Stimulated activated CD8-positive, alpha-beta memory T cell treated with anti-CD3 and anti-CD28 coated beads, Interleukin-7, amount 100 ng/mL, for 24 hours (primary cell): ENCODE results near the gene GPR108.
"Not testable (repeated sequence)": the region's sequence is repeated elsewhere in the genome, so short reads cannot be mapped to it uniquely, and the experiment has no call there.

Experiments used
- DNase-seq: peaks from one replicate; pipeline ENCODE4 v3.0.0-alpha.2; 2020; ENCODE audit warnings: low read depth

GPR108 gene

DNA sequence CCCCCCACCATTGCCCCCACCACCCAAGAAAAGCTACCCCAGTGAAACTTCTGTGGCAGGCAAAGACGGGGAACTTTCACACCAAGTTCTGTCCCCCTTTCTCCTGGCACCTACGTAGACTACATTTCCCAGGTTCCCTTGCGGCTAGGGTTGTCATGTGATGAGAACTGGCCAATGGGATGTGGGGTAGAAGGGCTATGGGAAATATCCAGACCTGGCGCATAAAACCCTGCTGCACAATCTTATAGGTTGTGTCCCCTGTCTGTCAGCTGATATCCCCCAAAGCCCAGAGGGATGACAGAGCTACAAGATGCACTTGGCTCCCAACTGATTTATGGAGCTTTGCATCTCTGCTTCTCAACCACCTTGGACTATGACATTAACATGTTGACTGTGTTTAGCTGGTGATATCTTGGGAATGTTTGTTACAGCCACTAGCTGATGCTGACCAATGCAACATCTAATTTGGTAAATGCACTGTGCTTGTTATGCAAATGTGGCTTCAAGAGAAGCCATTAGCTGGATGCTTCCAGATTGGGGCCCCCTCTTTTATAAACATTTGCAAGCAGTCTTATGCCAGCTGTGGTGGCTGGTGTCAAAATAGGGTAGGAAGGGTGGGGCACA is 23.8 kb upstream of the GPR108 start:
- no peak for DNase-seq

GRCh38 chr19:6760606-6761005 is 23.2 kb upstream of the GPR108 start:
- DNase-seq, result no peak

GRCh38 chr19:6754653-6755463 is 17.5 kb upstream of the GPR108 start:
- DNase-seq, result no peak

GRCh38 chr19:6754136-6754535 is 16.8 kb upstream of the GPR108 start:
- DNase-seq, result no peak

DNA sequence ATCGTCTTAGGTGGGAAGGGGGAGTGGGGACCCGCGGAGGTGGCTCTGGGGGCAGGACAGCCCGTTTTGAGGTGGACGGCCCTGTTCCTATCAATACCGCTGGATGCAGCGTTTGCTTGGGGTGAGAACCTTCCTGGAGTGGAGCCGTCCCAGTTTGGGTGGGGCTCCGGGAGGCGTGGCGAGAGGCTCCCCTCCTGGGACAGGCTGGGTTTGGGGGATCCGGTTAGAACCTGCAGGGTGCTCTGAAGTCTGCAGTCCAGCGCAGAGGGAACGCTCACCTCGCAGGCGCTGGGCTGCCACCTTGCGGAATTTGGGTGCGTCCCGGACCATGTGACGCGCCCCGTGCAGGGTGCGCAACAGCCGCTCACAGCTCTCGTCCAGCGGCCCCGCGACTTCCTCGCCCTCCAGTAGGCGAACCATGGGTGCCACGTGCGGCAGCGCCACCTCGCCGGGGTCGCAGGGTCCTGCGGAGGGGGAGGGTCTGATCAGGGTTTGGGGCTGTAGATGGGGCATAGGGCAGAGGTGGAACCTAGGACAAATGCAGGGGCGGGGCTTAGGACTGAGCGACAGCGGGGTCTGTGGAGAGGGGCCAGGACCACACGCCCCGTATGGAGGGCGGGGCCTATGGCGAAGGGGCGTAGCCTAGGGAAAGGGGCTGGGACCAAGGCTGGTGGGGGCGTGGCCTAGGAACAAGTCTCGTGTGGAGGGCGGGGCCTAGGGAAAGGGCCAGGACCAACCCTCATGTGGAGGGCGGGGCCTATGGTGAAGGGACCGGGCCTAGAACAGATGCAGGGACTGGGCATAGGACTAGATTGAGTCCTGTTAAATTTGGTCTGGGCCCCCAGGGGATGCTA is 16.0 kb upstream of the GPR108 start:
- peak; percentile 70 for DNase-seq

- DNase-seq, result no peak
These were observed 15.1 kb upstream of the GPR108 start for GRCh38 chr19:6752256-6753177.

- DNase-seq, result no peak
These were observed 13.8 kb upstream of the GPR108 start for GRCh38 chr19:6751189-6751588.

GRCh38 chr19:6750062-6750461 is 12.7 kb upstream of the GPR108 start:
- no peak for DNase-seq

GRCh38 chr19:6748543-6748942 is 11.2 kb upstream of the GPR108 start:
- not testable (repeated sequence) for DNase-seq

DNA sequence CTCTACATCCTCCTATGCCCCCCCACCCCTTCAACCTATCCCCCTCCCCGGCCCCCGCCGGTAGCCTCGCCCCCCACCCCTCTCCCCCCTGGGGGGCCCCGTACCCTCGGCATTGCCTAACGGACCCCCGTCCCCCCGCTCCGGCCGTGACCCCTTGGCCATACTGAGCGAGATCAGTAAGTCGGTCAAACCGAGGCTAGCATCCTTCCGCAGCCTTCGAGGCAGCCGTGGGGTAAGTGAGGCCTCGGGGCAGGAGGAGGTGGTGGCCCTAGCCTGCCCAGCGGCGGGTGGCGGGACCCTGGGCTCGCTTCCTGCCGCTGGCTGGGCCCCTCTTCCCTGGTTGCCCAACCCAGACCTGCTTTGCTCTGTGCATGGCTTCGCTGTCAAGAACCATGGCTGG is 8.6 kb upstream of the GPR108 start:
- DNase-seq, result no peak

GRCh38 chr19:6744381-6745301 is 7.3 kb upstream of the GPR108 start:
- no peak for DNase-seq

- DNase-seq, result no peak
These were observed 6.5 kb upstream of the GPR108 start for GRCh38 chr19:6743714-6744380.

DNA sequence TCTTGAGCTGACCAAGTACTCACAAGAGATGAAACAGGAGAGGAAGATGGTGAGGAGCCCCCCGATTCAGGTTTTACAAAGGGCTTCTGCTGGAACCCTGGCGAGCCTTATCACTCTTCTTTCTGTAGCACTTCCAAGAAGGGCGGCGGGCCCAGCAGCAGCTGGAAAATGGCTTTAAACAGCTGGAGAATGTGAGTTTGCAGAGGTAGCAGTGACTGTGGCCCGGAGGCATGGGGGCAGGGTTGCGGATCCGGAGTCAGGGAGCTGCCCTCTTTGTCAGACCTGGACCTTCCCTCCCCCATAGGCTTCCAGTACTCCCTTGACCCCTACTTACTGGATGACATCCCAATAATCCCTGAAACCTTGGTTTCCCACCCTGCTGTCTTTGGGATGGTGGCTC is 5.7 kb upstream of the GPR108 start:
- no peak for DNase-seq

DNA sequence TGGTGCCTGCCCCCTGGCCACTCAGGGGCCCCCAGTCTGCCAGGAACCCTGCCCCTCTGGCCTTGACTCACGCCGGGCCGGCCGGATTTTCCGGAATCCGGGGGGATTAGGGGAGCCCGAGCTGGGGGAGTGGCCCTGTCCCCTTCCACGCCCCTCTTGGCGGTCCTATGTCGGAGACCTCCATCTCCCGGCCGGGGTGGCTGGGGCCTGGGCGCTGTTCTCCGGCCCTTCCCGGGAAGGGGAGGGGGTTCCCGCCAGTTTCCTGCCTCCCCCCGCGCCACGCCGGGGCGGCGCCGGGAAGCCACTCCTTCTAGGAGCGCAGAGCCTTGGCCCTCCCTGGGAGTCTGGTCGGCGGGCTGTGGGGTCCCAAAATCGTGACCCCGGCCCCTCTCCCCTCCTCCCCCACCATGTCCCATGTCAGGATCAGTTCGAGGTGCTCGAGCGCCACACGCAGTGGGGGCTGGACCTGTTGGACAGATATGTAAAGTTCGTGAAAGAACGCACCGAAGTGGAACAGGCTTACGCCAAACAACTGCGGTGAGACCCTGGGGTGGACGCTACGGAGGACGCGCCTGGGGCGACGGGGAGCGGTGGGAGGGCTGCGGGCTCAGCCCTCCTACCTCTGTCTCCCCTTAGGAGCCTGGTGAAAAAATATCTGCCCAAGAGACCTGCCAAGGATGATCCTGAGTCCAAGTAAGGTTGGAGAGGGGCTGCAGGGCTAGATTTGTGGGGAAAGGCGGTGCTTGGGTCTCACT is 3.4 kb upstream of the GPR108 start:
- no peak for DNase-seq

DNA sequence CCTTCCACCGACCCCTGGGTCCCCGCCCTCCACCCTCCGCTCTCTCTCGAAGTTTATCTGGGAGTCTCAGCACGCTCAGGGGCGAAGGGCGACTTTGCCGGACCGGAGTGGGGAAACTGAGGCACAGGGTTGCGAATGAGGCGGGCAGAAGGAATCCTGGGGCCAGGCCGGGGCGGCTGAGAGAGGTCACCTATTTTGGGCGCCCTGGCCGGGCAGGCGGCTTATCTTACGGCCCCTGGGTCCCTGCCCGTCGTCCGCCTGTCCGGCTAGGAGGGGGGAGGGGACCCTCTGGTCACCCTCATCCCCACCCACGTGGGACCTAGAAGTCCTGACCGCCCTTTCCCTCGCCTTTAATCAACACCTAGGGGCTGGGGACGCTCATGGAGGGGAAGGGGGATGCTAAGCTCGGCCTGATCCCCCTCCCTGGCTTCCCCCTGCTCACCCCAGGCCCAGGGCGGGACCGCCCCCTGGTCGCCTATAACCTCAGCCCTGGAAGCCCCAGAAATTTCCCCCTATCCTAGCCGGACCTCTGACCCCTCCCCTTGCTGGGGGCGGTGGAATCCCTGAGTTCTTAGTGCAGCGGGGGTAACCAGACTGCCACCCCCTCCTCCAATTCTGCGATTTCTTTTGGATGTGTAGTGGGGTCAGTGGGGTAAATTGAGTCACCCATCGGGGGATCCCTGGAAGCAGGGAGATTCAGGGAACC is 2.7 kb upstream of the GPR108 start:
- no peak for DNase-seq

- peak; percentile 50 for DNase-seq
These were observed 2.1 kb upstream of the GPR108 start, which contains the start of gene TRIP10 for GRCh38 chr19:6739390-6739882. TSS of gene TRIP10 (plus strand) at chr19:6739680. CDS start at chr19:6739762, 82 bp downstream.

DNA sequence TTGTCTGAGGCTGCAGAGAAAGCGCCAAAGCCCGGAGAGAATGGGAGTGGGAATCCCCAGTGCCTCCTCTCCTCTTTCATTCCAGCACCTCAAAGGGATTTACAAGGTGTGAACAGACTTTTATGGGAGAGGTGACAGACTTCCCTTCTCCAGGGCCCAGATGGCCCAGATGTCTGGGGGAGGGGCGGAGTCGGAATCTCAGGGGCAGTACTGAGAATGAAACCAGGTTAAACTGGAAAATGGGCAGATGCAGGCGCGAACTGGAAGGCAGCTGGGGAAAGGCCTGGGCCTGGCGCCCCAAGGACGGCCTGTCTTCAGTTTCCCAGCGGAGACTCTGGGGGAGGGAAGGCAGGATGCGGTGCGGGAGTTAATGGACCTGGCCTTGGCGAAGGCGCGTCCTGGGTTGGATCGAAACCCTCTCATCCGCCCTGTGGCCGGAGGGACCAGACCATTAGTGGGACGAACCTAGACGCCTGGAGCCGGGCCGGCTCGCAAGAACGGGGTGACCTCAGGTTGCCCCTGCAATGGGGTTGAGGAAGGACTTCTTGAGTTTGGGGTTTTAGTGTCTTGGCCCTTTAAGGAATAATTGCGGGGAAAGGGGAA is 1.5 kb upstream of the GPR108 start:
- DNase-seq, result no peak
